ENCODE data around the gene MAPK8. TPM values are rescaled to one million over a fixed set of nuclear protein-coding genes. Genes with fewer than 3 reads are reported as not detected.

The MAPK8 gene
- total and polyA plus RNA-seq, 9 of the 15 experiments (the other 6 are each of a cell fraction or from before 2014, with no cell fraction given): 6.4 to 159 (median 71.0) TPM

DNA sequence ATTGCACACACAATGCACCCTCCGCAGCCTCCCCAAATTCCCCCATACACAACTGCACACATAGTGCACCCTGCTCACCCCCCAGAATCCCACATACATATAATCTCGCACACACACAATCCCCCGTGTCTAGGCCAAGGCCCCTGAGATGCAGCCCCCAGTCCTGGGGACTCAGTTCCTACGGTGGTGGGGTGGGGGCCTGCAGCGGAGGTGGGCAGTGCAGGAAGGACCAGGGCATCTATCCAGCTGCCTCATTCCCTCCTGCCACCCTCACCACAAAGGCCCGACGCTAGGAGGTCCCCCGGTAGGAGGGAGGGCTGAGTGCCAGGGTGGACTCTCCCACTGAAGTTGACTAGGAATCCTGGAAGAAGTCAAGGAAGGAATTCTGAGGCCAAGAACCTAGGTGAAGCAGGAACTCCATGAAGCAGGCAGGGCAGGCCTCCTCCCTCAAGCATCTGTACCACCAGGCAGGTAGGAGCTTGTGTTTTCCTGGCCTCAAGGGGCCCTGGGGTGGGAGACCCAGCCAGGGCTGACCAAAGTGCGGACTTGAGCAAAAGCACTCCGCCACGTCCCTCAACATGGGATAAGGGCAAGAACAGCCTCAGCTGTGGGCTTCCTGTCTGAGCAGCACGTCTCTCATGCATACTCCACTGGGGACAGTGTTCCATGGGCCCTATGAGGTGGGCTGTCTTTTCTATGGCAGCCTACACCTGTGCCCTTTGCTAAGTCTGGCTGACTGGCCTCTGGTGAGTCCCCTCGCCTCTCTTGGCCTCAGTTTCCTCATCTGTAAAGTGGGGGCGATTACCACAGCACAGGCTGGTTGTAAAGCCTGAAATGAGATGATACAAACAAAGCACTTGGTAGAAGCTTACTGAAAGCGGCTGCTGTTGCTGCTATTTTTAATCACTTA is 145.7 kb downstream of the MAPK8 start (continued):
- no peak for TF ChIP-seq CBX8 (IDR thresholded peaks at IDR 0.05; ENCODE audit: borderline replicate concordance, extremely low read depth, low read depth, low read length, poor library complexity, severe bottlenecking)
- TF ChIP-seq, protein P1, sequence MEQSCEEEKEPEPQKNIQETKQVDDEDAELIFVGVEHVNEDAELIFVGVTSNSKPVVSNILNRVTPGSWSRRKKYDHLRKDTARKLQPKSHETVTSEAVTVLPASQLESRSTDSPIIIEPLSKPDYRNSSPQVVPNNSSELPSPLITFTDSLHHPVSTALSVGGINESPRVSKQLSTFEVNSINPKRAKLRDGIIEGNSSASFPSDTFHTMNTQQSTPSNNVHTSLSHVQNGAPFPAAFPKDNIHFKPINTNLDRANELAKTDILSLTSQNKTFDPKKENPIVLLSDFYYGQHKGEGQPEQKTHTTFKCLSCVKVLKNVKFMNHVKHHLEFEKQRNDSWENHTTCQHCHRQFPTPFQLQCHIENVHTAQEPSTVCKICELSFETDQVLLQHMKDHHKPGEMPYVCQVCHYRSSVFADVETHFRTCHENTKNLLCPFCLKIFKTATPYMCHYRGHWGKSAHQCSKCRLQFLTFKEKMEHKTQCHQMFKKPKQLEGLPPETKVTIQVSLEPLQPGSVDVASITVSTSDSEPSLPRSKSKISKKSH (CRISPR knock-in tag; IDR thresholded peaks at IDR 0.05): no peak

DNA sequence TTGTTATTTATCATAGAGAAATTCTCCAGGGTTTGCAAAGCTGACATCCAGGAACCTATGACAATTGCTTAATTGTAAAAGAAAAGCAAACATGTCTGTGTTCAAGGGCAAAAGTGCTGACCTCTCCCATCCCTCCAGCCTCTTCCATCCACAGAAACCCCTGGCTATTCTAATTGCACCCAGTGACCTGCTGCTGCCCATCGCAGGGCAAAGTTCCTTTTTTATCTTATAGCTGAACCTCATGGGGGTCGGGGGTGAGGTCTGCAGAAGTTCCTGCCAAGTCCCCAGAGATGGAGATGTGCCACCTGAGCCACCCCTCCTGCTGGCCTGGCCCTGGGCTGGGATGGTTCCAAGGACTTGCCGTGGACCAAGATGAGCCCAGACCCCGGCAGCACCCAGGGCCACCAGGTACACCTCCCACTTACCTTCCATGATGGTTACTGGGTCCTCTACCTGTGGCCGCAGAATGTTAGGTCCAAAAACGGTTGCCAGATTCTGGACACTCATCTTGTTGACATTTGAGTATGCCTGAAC is 146.5 kb downstream of the MAPK8 start:
- Histone ChIP-seq H3K9me3 (replicated peaks; ENCODE audit: control insufficient read depth, insufficient read depth, low read depth, low read length) (no peaks in the 10 kb centered on the region), H4K20me1 (replicated peaks; ENCODE audit: control insufficient read depth, insufficient read depth, low read length) (no peaks in the 10 kb centered on the region), H3K79me2 (ENCODE audit: control insufficient read depth, insufficient read depth, low read length) (peaks cover 12% of the 10 kb centered on the region; the same call in 1 of the 3 replicates), H3K4me3 (no peak overlapping the region), H3K27ac (ENCODE audit: extremely low read depth, low read depth, low read length) (no peak overlapping the region), H3K4me1 (replicated peaks in 1 of 2; ENCODE audit: control insufficient read depth in 2 of 2, insufficient read depth in 2 of 2, low read length in 2 of 2) (peaks cover 37 to 58% of the 10 kb centered on the region in 2 experiments), H3K9ac (ENCODE audit: insufficient read depth in 1 of 2, low read depth in 2 of 2, low read length in 2 of 2) (no peak overlapping the region; a peak in 1 of 4 replicates), H2AFZ (ENCODE audit: low read depth, low read length) (no peak overlapping the region), H3K36me3 (ENCODE audit: control insufficient read depth, insufficient read depth, low read length) (peaks cover 71% of the 10 kb centered on the region; the same call in 2 of the 3 replicates), H3K9me1 (ENCODE audit: control insufficient read depth, insufficient read depth, low read length) (no peaks in the 10 kb centered on the region), H3K4me2 (ENCODE audit: insufficient read depth, low read length) (no peak overlapping the region), H3K27me3 (ENCODE audit: control insufficient read depth in 2 of 2, insufficient read depth in 2 of 2, low read length in 2 of 2) (no peaks in the 10 kb centered on the region)
- CTCF ChIA-PET (ENCODE audit: low intra/inter-chr PET ratio): no interaction called here
- FAIRE-seq (no peak), DNase-seq (ENCODE audit: extremely low read depth in 1 of 4, low spot score in 3 of 4) (no peak), ATAC-seq (no peak)
- in situ Hi-C loops (cut with MboI) (no loop called here), intact Hi-C loops (cut with micrococcal nuclease) (no loop called here)
- TSS peak; percentile 31 for BruUV-seq (replicated peaks)
- WGBS (ENCODE audit: insufficient coverage, low coverage, missing lambda C conversion rate): 88% methylated on average over 6 of the region's 6 CpGs
- POLR2A ChIA-PET: interaction anchor here (0.6 to 1.8 kb wide), 3 partner anchors 15 to 16 kb away, joined by 3 to 4 read pairs (median 4); no protein-coding TSS in a partner anchor
- TF ChIP-seq ZNF253 (CRISPR knock-in tag; conservative IDR thresholded peaks at IDR 0.05) (no peak), FIP1L1 (IDR thresholded peaks at IDR 0.05; ENCODE audit: low read depth, low read length, poor library complexity, severe bottlenecking) (no peak), ZNF717 (CRISPR knock-in tag; IDR thresholded peaks at IDR 0.05) (no peak)
- TF ChIP-seq, protein P2, sequence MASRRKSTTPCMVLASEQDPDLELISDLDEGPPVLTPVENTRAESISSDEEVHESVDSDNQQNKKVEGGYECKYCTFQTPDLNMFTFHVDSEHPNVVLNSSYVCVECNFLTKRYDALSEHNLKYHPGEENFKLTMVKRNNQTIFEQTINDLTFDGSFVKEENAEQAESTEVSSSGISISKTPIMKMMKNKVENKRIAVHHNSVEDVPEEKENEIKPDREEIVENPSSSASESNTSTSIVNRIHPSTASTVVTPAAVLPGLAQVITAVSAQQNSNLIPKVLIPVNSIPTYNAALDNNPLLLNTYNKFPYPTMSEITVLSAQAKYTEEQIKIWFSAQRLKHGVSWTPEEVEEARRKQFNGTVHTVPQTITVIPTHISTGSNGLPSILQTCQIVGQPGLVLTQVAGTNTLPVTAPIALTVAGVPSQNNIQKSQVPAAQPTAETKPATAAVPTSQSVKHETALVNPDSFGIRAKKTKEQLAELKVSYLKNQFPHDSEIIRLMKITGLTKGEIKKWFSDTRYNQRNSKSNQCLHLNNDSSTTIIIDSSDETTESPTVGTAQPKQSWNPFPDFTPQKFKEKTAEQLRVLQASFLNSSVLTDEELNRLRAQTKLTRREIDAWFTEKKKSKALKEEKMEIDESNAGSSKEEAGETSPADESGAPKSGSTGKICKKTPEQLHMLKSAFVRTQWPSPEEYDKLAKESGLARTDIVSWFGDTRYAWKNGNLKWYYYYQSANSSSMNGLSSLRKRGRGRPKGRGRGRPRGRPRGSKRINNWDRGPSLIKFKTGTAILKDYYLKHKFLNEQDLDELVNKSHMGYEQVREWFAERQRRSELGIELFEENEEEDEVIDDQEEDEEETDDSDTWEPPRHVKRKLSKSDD (conservative IDR thresholded peaks at IDR 0.05; ENCODE audit: low read length): no peak
- TF ChIP-seq, protein P3, sequence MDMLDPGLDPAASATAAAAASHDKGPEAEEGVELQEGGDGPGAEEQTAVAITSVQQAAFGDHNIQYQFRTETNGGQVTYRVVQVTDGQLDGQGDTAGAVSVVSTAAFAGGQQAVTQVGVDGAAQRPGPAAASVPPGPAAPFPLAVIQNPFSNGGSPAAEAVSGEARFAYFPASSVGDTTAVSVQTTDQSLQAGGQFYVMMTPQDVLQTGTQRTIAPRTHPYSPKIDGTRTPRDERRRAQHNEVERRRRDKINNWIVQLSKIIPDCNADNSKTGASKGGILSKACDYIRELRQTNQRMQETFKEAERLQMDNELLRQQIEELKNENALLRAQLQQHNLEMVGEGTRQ (CRISPR knock-in tag; IDR thresholded peaks at IDR 0.05): no peak

Data from K562 (cell line).